Activated CD4-positive, alpha-beta T cell treated with anti-CD3 and anti-CD28 coated beads, Interleukin-2, amount 50 U/mL, for 48 hours (primary cell): Measurements from ENCODE around the gene PRKAR1B.

Source experiments
- DNase-seq, 2 experiments: peaks; one replicate each; pipeline ENCODE4 v3.0.0-alpha.2; 2020

Gene PRKAR1B

DNA sequence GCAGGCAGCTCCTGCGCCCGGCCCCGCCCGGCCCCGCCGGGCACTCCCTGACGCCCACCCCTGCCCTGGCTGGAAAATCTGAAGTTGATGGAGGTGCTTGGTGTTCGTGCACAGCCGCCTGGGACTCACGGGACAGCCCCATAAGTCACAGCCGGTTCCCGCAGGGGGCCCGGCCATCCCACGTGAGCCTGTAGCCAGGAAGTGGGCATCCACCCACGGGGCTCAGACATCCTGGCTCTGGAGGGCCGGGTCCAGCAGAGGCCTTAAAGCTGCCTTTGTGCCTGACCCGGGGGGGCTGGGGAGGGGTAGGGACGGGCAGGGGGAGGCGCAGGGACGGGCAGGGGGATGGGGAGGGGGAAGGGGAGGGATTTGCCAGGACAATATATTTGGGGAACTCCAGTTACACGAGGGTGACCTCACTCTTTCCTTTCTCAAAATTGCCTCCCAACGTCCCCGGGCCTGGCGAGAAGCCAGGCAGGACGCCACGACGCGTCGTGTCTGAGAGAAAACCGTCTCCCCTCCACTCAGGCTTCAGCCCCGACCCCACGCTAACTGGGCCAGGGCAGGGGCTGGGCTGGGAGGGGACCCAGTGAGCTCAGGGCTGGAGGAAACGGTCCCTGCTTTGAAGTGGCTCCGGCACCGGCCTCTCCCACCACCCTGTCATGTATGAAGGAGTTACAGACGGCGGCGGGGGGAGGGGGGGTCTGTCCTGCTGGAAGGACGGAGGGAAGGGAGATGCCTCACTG is 125.3 kb downstream of the PRKAR1B start:
- DNase-seq = peak; percentile 94 to 96

DNA sequence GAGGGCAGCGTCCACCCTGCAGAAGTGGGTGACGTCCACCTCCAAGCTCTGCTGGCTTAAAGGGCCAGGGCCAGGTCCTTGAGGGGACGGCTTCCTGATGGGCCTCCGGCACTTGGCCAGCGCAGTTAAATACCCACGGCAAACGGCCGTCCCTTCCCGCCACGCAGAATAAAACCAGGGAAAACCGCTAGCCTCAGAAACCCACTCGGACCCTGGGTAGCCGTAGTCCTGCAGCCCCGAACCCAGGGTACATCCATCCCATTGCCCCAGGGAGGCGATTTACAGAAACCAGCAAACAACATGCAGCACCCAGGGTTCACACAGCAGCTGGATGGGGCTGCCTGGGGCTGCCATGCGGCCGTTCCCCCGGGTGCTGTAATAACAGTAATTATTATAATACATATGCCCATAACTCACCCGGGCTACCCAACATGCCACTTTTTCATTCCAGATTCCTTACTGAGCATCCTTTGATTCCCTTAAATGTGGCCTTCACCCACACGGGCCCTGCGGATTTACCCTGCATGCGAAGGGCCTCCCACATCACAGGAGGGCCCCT is 126.0 kb downstream of the PRKAR1B start:
- no peak for DNase-seq

DNA sequence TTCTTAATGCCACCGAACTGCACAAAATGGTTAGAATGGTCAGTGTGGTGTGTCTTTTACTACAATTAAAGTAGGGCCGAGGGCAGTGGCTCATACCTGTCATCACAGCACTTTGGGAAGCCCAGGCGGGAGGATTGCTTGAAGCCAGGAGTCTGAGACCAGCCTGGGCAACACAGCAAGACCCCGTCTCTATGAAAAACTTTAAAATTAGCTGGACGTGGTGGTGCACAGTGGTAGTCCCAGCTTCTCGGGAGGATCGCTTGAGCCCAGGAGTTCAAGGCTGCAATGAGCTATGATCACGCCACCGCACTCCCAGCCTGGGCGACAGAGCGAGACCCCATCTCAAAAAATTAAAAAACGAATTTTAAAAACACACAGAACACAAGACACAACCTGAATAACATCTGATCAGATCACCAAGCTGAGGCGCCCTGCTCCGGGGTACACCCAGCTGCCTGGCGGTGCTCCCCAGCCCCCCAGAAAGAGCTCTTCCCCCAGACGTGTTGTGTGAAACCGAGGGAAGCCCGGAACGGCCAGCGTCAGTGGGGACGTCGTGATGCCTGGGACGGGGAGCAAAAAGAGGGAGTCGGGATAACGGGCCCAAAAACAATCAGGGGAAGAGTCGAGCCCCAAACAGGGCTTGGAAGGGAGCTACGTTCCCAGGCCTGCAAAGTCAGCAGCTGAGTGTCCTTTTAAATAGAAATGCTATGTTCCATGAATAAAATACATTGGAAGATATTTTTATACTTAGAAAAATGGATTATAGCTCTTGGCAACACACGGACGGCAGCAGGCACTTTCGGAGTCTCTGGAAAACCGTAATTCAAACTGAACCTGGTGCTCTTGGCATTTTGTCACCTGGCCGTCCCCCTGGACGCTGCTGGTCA is 126.7 kb downstream of the PRKAR1B start:
- DNase-seq = no peak

DNA sequence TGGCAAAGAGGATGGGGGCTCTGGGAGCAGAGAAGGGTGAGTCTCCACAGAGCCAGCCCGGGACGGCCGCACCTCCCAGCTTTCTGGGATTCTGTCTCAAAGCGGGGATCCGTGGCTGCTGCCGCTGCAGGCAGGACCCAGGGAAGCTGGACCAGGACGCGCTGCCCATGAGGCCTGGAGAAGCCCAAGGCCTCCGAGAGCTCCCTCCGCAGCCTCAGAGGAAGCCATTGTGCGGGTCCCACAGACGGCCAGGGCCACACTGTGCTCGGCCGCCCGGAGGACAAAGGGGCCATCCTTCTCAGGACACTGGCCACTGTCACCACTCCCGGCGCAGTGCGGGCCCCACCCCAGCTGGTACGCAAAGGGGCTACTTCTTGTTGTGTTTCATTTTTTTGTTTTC is 128.2 kb downstream of the PRKAR1B start:
- DNase-seq = no peak

DNA sequence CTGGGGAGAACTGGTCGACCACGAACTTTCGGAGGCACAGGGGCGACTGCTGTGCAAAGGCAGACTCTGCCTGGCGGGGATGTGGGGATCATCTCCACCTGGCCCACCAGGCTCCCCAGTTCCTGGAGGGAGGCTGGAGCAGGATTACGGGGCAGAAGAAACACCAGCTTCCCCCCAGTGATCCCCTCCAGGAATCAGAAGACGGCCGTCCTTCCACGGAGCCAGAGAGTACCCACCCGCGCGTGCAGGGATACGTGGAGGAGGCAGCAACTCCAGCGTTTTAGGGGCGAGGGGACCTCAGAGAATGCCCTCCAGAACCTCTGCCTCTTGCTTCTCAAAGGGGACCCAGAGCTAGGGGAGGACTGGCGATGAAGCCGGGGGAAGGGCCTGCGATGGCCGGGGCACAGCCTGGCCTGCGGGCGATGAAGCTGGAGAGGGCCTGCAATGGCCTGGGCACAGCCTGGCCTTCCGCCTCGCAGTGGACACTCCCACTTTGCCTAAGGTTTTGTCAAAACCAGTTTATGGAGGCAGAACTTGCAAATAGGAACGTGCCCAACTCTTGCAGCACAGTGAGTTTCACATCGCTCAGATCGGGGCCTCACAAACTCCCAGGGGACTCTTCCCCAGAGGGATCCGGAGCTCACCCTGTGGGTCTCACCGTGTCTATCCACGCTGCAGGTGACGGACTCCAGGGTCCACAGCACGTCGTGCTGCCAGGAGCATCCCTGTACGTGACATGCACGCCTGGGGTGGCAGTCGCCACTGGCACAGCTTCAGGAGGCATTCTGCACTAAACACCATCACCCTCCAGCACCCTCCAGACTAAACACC is 129.5 kb downstream of the PRKAR1B start:
- no peak for DNase-seq

DNA sequence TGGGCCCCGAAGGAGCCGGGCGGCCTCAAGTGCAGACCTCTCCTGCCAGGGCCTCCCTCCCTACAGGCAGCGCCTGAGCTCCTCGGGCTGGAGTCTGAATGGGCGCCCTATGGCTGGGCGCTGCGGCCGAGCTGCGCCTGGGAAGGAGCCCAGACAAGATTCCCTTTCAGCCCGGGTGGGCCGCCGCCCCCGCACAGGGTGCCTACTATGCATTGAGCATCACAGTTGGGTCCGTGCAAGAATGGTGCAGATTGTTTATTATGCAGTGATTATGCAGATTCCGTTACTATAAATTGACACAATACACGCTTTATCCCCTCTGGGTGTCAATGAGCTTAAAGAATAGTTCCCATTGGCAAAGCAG is 130.3 kb downstream of the PRKAR1B start:
- no peak for DNase-seq

DNA sequence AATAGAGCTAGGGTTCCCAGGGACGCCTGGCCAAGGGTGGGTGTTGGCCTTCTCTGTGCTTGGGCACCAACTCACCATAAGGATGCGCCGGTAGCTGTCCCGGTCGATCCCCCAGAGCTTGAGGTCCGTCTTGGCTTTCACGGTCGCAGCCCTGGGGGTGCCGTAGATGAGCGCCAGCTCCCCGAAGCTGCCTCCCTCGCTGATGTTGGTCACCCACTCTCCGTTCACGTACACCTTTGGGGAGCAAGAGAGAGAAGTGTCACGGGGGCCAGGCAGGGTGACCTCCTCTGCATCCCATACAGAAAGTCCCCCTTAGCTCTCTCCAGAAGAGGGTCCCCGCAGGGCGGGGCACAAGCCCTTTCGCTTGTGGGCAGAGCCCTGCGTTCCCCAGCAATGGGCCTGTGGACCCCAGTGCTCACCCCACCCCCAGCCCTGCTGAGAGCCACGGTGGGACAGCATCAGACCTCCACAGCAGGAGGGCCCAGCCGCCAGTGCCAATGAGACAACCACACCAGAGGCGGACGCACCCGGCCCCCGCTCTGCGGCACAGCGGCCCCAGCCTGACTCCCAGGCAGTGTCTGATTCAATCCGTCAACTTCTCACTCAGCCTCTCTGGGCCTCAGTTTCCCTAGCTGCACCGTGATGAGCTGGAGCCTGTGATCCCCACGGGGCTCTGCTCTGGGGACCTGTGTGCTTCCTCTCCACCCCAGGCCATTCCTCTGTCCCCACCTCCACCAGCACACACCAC is 130.8 kb downstream of the PRKAR1B start:
- no peak for DNase-seq

DNA sequence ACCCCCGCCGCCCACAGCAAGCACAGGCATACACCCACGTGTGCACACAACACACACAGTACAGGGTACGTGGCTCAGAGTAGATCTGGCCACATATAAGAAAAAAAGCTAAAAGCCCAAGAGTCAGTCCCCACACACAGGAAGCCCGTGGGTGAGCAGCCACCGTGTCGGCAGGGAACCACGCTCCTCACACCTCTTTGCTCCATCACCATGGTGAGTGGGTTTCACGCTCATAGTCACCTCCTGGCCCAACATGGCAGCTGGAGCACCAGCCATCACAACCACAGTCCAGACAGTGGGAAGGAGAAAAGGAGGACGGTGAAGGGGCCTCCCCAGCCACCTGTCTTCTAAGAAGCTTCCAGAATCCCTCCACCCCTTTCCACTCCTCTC is 131.5 kb downstream of the PRKAR1B start:
- DNase-seq = peak in 1 of 2 experiments; percentile 28

DNA sequence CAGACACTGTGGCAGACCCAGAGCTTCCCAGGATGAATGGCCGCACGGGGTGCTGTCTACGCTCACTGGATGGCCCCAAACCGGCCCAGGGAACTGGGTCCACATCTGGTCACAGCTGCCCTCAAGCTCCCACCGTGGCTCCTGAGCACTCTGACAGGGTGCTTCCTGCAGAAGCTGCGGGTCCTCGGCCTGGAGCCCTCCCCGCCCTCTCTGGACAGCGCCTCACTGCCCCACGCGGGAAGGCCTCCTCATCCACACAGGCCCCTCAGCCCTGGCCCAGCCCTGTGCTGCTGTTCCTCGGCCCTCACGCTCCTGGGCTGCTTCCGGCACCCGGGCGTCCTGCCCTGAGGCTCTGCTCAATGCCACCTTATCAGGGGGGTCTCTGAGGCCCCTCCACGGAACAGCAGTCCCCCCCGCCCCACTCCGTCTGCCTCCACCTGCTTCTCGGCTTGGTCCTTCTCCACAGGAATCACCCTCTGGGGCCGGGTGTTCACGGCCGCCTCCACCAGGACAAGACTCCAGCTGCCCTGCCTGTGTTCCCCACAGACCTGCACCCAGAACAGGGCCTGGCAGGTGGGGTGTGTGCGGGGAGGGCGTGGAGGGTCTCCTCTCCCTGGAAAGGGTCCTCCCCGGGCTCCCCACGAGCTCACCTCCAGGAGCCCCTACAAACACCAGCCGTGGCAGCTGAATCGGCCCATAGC is 132.0 kb downstream of the PRKAR1B start:
- DNase-seq = no peak

DNA sequence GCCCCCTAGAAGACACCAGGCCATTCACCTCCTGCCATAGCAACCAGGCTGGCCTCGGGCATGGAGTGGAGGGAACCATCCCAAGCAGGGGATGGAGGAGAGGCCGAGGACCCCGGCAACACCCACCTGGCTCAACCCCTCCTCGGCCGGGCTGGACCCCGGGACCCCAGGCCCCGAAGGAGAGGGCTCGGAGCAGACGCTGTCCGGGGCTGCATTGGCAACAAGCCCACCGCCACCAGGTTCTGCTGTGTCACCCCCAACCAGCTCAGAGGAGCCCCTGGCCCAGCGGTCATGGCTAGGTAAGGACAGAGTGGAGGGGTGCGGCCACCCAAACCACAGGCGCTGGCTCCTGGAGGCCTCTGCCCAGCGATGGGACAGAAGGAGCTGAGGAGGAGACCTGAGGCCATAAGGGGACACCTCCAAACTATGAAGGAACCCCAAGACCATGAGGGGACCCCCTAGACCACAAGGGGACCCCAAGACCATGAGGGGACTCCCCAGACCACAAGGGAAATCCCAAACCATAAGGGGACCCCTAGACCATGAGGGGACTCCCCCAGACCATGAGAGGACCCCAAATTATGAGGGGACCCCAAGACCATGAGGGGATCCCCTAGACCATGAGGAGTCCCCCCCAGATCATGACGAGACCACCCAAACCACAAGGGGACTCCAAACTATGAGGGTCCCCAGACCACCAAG is 132.7 kb downstream of the PRKAR1B start:
- DNase-seq = no peak

DNA sequence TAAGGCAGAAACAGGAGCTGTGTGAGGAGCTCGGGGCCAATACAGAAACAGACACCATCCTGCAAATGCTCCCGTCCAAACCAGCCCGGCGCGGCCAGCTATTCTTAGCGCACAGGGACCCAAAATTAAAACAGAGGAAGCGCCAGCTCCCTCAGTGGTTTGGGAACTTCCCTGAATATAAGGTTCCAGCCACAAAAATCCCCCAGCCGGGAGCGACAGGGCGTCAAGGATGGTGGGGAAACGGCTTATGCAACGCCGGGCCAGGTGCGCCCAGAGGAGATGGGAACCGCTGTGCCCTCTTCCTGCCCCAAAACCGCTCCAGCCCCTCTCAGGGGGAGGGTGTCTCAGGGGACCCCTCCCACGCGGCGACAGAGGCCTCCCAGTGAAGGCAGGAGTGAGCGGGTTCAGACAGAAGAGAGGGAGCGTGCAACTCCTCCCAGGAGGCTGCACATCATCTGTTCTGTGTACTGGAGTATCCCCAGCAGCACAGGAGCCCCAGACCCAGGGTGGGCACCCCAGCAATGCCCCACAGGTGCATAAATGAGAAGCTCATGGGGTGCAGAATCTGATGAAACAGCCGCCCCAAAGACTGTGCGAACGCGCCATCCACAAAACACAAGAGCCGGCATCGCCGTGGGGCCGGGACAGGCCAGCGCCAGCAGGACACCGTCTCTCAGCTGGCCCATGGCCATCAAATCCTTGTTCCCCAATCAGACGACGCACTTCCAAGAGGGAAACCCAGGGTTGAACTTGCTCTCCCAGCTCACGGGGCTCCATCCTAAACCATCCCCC is 133.6 kb downstream of the PRKAR1B start:
- peak; percentile 23 to 34 for DNase-seq

DNA sequence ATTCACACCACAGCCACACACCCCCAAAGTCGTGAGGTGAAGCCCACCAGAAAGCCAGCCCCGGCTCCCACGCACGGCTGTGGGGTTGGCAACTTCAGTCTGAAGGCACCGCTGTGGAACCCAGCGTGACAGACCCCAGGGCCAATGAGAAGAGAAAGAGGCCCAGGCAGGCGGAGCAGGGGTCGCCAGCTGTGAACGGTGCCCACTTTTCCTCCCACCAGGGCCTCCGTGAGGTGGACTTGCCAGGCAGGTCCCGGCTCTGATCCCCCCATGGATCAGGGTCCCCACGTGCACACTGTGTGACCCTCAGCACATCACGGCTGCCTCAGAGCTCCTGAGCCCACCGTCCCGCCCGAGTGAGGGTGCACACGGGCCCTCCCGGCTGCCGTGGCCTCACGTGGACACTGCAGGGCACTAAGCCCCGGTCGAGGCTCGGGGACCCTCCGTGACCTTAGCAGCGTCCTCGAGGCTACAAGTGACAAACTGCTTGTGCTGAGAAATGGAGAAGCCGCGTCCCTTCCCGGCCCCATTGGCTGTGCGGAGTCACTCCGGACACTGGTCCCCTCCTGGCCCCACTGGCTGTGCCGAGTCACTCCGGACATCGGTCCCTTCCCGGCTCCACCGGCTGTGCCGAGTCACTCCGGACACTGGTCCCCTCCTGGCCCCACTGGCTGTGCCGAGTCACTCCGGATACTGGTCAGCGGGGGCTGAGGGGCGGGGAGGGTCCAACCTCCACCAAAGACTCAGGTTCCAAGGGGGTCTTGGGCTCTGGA is 135.0 kb downstream of the PRKAR1B start:
- DNase-seq = no peak

DNA sequence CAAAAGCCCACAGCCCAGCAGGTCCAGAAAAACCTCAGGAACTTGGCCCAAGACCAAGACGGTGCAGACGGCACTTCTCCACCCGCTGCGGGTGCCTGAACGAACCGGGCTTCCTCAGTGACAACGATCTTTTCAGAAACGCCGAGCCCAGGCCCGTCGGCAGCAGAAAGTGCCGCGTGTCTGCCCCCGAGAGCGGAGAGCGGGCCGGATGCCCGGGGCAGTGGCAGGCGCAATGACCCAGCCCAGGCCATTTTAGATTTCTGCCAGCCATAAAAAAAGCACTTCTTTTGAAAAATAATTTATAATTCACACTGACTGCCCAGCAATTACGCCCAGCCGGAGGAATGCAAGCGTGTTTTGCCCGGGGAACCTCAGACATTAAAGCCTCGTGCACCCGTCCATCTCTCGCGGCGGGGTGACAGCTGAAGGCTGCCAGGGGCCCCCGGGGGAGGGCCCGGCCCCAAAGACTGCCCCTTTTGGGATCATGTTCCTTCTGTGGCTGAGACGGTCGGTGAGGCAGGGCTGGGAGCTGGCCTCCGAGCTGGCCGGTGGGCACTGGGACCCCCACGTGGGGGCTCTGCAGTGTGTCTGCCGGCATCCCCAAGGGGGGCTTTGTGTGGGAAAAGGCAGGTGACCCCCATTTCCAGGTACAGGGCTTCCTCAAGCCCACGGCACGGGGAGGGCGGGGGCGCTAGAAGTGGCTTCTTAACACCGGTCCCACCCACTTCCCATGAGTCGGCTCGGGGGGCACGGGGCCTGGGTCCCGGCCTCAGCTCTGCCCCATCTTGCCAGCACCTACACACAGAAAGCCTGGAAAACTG is 136.1 kb downstream of the PRKAR1B start:
- DNase-seq = no peak

DNA sequence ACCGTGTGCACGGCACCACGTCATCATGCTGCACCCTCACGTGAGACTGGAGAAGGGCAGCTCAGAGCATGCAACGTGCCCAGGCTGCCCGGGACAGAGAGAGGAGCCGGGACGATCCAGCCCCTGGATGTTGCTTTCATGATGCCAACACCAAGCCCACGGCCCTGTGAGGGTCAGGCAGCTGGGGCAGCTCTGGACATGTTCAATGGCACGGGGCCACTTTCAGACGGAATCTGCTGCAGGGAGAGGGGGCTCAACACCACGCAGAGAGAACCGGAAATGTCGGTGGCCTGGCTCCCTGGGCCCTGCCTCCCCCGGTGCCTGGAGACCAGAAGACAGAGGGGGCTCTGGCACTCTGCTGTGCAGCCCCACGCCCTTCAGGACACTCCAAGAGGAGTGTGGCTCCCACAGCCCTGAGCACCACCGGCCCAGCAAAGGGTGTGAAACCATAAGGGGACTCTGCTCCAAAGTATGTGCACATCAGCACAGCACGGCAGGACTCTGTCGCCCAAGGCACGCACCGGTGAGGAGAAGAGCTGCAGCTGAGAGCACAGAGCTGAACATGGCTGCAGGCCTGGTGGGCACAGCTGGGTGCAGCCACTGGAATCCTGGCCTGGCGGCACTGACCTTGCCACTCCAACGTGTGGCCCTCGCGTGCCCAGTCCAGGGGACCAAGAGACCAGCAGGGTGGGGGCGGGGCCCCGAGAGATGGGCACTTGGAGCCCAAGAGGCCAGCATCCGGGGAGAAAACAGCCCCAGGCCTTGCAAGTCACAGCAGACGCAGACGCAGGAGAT is 137.1 kb downstream of the PRKAR1B start:
- DNase-seq = no peak

DNA sequence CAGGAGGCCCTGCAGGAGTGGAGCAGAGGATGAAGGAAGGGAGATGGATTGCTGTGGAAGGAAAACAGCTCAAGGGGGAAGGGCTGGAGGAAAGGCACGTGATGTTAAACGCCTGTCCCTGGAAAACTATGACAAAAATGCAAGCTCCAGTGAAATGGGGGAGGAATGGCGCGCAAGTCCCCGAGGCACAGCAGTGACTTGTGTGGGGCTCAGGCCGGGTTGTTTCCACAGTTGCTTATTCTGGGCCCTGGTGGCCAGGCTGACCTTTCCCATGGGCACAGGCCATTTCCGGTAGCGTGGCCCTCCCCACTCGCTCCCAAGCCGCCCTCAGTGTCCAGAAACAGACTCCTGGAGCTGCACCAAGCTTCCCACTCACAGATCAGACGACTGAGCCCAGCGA is 139.3 kb downstream of the PRKAR1B start:
- DNase-seq = no peak

DNA sequence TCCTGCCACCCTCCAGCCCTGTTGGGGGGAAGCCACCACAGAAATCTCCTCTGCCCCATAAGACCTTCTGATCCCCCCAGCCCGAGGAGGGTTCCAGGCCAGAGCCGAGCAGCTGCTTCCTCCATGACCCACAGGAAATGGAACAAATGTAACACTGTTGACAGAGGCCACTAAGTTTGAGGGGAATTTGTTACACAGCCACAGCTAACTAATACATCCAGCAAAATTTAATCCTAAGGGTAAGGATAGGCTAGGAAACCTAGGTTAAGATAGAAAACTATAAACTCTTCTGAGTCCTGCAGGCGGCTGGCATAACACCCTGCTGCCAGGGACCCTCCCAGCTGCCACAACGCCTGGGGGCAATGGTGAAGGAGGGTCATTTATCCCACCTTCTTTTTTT is 140.6 kb downstream of the PRKAR1B start:
- no peak for DNase-seq

DNA sequence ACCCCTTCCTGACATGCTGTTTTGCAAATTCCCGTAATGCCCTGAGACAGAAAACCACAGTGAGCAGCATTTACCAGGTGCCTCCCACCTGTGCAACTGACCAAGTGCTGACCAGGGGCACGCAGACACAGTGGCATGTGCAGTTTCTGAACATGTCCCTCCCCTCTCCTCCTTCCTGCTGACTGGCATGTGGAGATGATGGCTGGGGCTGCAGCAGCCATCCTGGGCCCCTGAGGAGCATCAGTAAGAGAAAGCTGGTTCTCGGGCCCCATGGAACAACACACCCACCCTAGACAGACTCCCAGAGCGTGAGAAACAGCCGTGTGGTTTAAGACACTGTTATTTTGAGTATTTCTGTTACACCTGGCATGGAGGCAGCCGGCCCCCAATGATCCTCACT is 141.2 kb downstream of the PRKAR1B start:
- no peak for DNase-seq
